Activated CD8-positive, alpha-beta memory T cell treated with anti-CD3 and anti-CD28 coated beads for 4 hours (primary cell): ENCODE measurements around the gene GSE1.

ENCODE experiments used
- DNase-seq, 2 donors: peaks; one replicate each; pipeline ENCODE4 v3.0.0-alpha.2; 2020; ENCODE audit warnings: low read depth in 2 of 2

Gene GSE1

GRCh38 chr16:85605051-85605911, 7.8 kb upstream of the GSE1 start:
- DNase-seq, result no peak

GRCh38 chr16:85605912-85606841, 6.9 kb upstream of the GSE1 start:
- no peak for DNase-seq

- no peak for DNase-seq
Observed at GRCh38 chr16:85606904-85607303, 6.2 kb upstream of the GSE1 start.

- no peak for DNase-seq
Observed at GRCh38 chr16:85607321-85607765, 5.8 kb upstream of the GSE1 start.

GRCh38 chr16:85607796-85608514, 5.2 kb upstream of the GSE1 start:
- DNase-seq, result no peak

- DNase-seq, result no peak
Observed at GRCh38 chr16:85608515-85608885, 4.6 kb upstream of the GSE1 start.

- no peak for DNase-seq
Observed at GRCh38 chr16:85608887-85609286, 4.2 kb upstream of the GSE1 start.

GRCh38 chr16:85609539-85609938, 3.6 kb upstream of the GSE1 start:
- DNase-seq, result no peak

- no peak for DNase-seq
Observed at GRCh38 chr16:85610059-85610445, 3.1 kb upstream of the GSE1 start.

GRCh38 chr16:85610446-85611193, 2.5 kb upstream of the GSE1 start:
- DNase-seq, result peak; percentile 78 to 81

GRCh38 chr16:85611194-85611443, 2.0 kb upstream of the GSE1 start:
- no peak for DNase-seq

- DNase-seq, result no peak
Observed at GRCh38 chr16:85611444-85612190, 1.5 kb upstream of the GSE1 start.

- DNase-seq, result no peak
Observed at GRCh38 chr16:85612191-85612800, 826 bp upstream of the GSE1 start.

GRCh38 chr16:85613604-85614337, 649 bp downstream of the GSE1 start:
- DNase-seq, result no peak

GRCh38 chr16:85614338-85615013, 1.4 kb downstream of the GSE1 start:
- DNase-seq, result no peak

- peak; percentile 46 to 52 for DNase-seq
Observed at GRCh38 chr16:85615014-85615851, 2.1 kb downstream of the GSE1 start.

- peak; percentile 51 to 59 for DNase-seq
Observed at GRCh38 chr16:85615852-85616606, 2.9 kb downstream of the GSE1 start.
